Pancreas (tissue), 10 donors: ENCODE data around the gene SLC32A1. TPM values are rescaled to one million over a fixed set of nuclear protein-coding genes. Genes with fewer than 3 reads are reported as not detected.

Experiments used
- ATAC-seq, 4 donors: fragments of 200-7000 bp; cut with Tn5 transposase; one replicate each; pipeline versions ENCODE4 v1.8.0 to v1.9.1; 2020; ENCODE audit warnings: mild to moderate bottlenecking in 4 of 4, moderate library complexity in 4 of 4
- DNase-seq, 6 donors: peaks; one replicate each; pipeline ENCODE4 v3.0.0-alpha.2; 2020
- FAIRE-seq: peaks from 2 replicates; lab custom pipeline; 2012; peaks lifted over from hg19 to GRCh38; lab: Jason Lieb, UNC
- H3K27ac ChIP-seq, 4 donors: fragments of 200-600 bp; sonication (generic); 1 replicate in 3 of 4; 2 replicates in 1 of 4; pipeline versions ENCODE4 v1.5.0 to v1.8.0; 2020
- H3K27me3 ChIP-seq, 4 donors: fragments of 200-600 bp; one replicate each; pipeline ENCODE4 v1.8.0; 2021
- H3K36me3 ChIP-seq, 3 donors: fragments of 200-600 bp; sonication (generic) in 1 of 3; one replicate each; pipeline versions ENCODE4 v1.5.0 to v1.8.0; 2020 to 2021
- H3K4me1 ChIP-seq, 3 donors: fragments of 200-600 bp; one replicate each; pipeline ENCODE4 v1.8.0; 2021
- H3K4me3 ChIP-seq, 4 donors: fragments of 200-600 bp; sonication (generic) in 2 of 4; one replicate each; pipeline versions ENCODE4 v1.5.0 to v1.8.0; 2020 to 2021
- H3K9me3 ChIP-seq, 4 donors: fragments of 200-600 bp; one replicate each; pipeline ENCODE4 v1.8.0; 2021
- CTCF ChIP-seq, 4 donors: fragments of 200-600 bp; sonication (generic) in 3 of 4; IDR thresholded peaks; one replicate each; pipeline versions ENCODE4 v1.5.0 to v1.8.0; 2021; ENCODE audit warnings: antibody characterized with exemption in 4 of 4
- WGBS, 2 donors: extraction: QIAGEN DNeasy Blood & Tissue Kit; methylation state at CpG; one replicate each; pipeline ENCODE4 v1.1.7; 2013; 5-methylcytosine and 5-hydroxymethylcytosine counted together
- intact Hi-C, 3 donors: fragments of 100-400 bp; cut with DNase I; formaldehyde crosslinking; loops; one replicate each; pipeline versions ENCODE4 v1.11.1 to v1.14.2; 2022
- polyA plus RNA-seq, 2 donors: library from polyadenylated mRNA; stranded (reverse); fragments of 200-250 nt; gene quantifications; one replicate each; pipeline ENCODE4 v1.2.3, GENCODE V29; 2013
- total RNA-seq, 6 donors: library from RNA; stranded (reverse); fragmentation: NEBNext Ultra II Directional in 4 of 6; extraction: Animal tissue kit (Norgen Biotek cat#: 25700) in 4 of 6; gene quantifications; one replicate each; pipeline versions ENCODE4 v1.2.1 to v1.2.4, GENCODE V29; 2021 to 2023
- donor health status: healthy with polysubstance abuse.
- donor health status: DM: no; HTN: no; CAD: no; lungs with moderate emphysema.
- donor health status: DM: no; HTN: no; CAD: no.
- donor health status: control.
- donor health status: control.
- donor health status: Bipolar disorder and iron deficiency.
- donor health status: DM: yes; HTN: yes; CAD: no.
- donor health status: DM: no; HTN: no; CAD: no.
- donor health status: DM: no; HTN: no; CAD: no.
- donor health status: DM: yes; HTN: yes; CAD: no.

The SLC32A1 gene
- total and polyA plus RNA-seq, 8 donors: not detected

- Histone ChIP-seq H3K27me3 (no peaks in the 10 kb centered on the region), H3K27ac (no peak overlapping the region), H3K36me3 (peaks cover 0 to 48% (median 0%) of the 10 kb centered on the region in 3 donors), H3K4me3 (no peak overlapping the region), H3K4me1 (peaks cover 0 to 6% (median 0%) of the 10 kb centered on the region in 3 donors), H3K9me3 (no peaks in the 10 kb centered on the region)
- FAIRE-seq: no peak
- 93 to 97% methylated on average over 7 of the region's 7 CpGs for WGBS, 2 donors
- intact Hi-C loops: no loop called here
- TF ChIP-seq CTCF (IDR thresholded peaks at IDR 0.05): no peak
- no peak for DNase-seq
- ATAC-seq: no peak
Measured at GRCh38 chr20:38771621-38772020, 47.3 kb downstream of the SLC32A1 start.

DNA sequence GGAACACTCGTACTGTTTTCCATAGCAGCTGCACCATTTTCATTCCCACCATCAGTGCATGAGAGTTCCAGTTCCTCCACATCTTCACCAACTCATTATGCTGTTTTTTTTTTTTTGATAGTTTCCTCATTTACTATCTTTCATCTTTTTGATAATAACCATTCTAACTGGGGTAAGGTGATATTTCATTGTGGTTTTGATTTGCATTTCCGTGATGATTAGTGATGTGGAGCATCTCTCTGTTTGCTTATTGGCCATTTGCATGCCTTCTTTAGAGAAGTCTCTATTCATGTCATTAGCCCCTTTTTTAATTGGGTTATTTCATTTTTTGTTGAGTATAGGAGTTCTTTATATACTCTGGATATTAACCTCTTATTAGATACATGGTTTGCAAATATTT is 49.9 kb downstream of the SLC32A1 start:
- peaks cover 0 to 30% (median 0%) of the 10 kb centered on the region in 3 donors for H3K36me3 ChIP-seq
- DNase-seq (no peak), FAIRE-seq (no peak), ATAC-seq (no peak)
- H3K4me3 ChIP-seq: no peak overlapping the region
- H3K9me3 ChIP-seq: no peaks in the 10 kb centered on the region
- no peaks in the 10 kb centered on the region for H3K4me1 ChIP-seq
- H3K27me3 ChIP-seq: no peaks in the 10 kb centered on the region
- intact Hi-C loops: no loop called here
- 76 to 97% methylated on average over 2 of the region's 2 CpGs for WGBS, 2 donors
- no peak overlapping the region for H3K27ac ChIP-seq
- TF ChIP-seq CTCF (IDR thresholded peaks at IDR 0.05): no peak

- TF ChIP-seq CTCF (IDR thresholded peaks at IDR 0.05): no peak
- Histone ChIP-seq H3K27me3 (no peaks in the 10 kb centered on the region), H3K4me1 (no peaks in the 10 kb centered on the region), H3K4me3 (no peak overlapping the region), H3K36me3 (peaks cover 0 to 27% (median 0%) of the 10 kb centered on the region in 3 donors), H3K27ac (no peak overlapping the region), H3K9me3 (no peaks in the 10 kb centered on the region)
- 97 to 98% methylated on average over 11 of the region's 11 CpGs for WGBS, 2 donors
- DNase-seq (no peak), FAIRE-seq (no peak), ATAC-seq (no peak)
- intact Hi-C loops: no loop called here
Measured at GRCh38 chr20:38776363-38776762, 52.1 kb downstream of the SLC32A1 start.

Other genes starting within 250 kb of the SLC32A1 start
- gene ADIG, start 143.3 kb upstream of the SLC32A1 start, total RNA-seq: not detected
- not detected for gene ADIG, start 143.3 kb upstream of the SLC32A1 start, polyA plus RNA-seq
- under 1 TPM in 2 of 6 donors, not detected in 4; 0.08 to 0.23 TPM for gene ARHGAP40, start 122.7 kb upstream of the SLC32A1 start, total RNA-seq
- gene ARHGAP40, start 122.7 kb upstream of the SLC32A1 start, polyA plus RNA-seq: under 1 TPM in 1 of 2 donors, not detected in 1; 0.23 TPM
- 1 to 10 TPM; 2.4 to 4.4 (median 3.1) TPM for gene ACTR5, start 24.0 kb downstream of the SLC32A1 start, total RNA-seq
- gene ACTR5, start 24.0 kb downstream of the SLC32A1 start, polyA plus RNA-seq: 1 to 10 TPM; 7.4 to 9.8 TPM
- 1 to 10 TPM; 1.0 to 2.7 (median 1.5) TPM for gene PPP1R16B, start 81.2 kb downstream of the SLC32A1 start, total RNA-seq
- gene PPP1R16B, start 81.2 kb downstream of the SLC32A1 start, polyA plus RNA-seq: 1 to 10 TPM; 1.1 to 1.2 TPM
- gene FAM83D, start 201.9 kb downstream of the SLC32A1 start, total RNA-seq: under 1 TPM in 5 of 6 donors, not detected in 1; 0.06 to 0.34 (median 0.22) TPM
- gene FAM83D, start 201.9 kb downstream of the SLC32A1 start, polyA plus RNA-seq: under 1 TPM; 0.12 to 0.38 TPM
- gene DHX35, start 237.9 kb downstream of the SLC32A1 start, total RNA-seq: 1 to 10 TPM; 2.2 to 5.1 (median 3.0) TPM
- 1 to 10 TPM; 3.7 to 6.8 TPM for gene DHX35, start 237.9 kb downstream of the SLC32A1 start, polyA plus RNA-seq